ENCODE data around the gene DPM2.

DNA sequence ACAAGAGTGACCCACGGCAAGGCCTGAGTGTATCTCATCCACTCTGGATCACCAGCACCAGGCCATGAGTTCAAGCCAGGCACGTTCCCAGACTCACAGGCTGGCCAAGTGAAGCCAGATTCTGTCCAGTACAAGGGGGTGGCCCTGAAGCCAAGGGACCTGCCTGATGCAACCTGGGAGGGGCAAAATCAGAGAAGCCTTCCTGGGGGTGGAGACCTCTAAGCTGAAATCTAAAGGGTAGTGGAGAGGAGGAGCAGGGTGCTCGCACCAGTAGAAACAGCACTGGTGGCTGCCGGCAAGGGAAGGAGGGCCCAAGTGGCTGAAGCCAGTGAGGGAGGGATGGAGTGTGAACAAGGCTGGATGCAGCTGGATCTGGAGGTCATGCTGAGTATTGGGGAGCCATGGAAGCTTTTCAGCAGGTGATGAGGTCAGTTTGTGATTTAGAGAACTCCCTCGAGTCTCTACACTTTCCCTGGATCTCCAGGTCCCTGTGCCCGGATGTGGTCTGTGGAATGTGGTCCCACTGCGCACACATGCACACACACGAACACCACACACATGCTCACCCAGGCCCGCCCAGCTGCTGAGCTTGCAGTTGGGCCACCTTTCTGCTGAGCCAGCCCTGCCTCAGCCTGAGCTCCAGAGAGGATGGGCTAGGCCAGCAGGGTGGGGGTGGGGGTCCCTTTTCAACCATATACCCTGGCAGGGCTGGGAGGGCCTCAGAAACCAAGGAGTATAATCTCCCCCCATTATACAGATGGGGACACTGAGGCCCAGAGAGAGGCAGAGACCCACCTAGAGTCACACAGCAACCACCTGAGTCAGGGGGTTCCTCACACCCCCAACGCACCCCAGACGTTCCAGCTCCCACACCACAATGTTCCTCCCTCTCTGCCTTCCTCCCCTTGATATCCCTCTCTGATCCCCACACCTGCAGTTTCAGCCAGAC, 8.7 kb downstream of the DPM2 start:
- TF ChIP-seq CTCF (IDR thresholded peaks at IDR 0.05) (no peak), POLR2A (IDR thresholded peaks at IDR 0.05; ENCODE audit: low read depth) (no peak), EP300 (IDR thresholded peaks at IDR 0.05) (no peak)
